HuH-7 (cell line): Measurements from ENCODE around the gene CBX5.

ENCODE experiments used
- DNase-seq: peaks from one replicate; pipeline ENCODE4 v3.0.0; 2011; ENCODE audit warnings: low spot score

CBX5 gene

GRCh38 chr12:54222609-54223008 is 57.3 kb downstream of the CBX5 start:
- no peak for DNase-seq

DNA sequence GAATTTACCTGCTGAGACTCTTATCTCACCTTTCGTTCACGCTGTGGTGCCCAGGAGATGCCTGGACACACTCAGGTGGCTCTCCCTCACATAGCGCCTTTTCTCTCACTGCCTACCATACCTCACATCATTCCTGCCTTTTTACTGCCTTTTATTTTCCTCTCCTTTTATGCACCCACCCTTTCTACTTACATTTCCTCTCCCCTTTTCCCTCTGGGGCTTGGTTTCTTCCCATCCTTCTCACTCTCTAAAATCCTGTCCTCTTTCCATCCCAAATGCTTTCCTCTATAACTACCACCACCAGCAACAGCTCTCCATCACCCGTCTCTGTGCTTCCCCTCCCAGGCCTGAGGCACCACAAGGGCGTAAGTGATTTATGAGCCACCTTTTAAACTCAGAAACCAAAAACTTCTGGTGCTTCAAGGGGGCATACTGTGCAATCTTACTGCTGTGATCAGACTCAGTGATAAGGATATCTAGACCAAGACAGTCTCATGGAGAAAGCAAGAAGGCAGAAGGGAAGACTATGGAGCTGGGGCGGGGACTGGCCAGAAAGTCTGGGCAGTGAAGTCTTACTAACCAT is 58.4 kb downstream of the CBX5 start:
- no peak for DNase-seq

GRCh38 chr12:54220567-54220966 is 59.4 kb downstream of the CBX5 start:
- no peak for DNase-seq

DNA sequence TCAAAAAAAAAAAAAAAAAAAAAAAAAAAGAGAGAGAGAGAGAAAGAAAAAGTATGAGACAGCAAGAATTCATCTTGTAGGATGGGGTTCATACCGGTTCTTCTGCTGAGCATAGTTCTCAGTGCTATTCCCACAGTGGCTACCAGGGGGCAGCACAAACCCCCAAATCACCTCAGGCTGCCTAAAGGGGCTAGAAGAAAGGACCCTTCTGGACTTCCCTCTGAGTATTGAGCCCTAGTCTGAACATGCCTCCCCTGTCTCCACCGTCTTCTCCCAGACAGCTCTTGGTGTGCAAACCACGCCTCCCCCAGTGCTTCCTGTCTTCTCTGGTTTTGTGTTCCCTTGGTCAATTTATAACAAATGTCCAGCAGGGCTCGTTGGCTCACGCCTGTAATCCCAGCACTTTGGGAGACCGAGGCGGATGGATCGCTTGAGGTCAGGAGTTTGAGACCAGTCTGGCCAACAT is 59.8 kb downstream of the CBX5 start:
- DNase-seq = peak; percentile 75

GRCh38 chr12:54217774-54218241 is 62.1 kb downstream of the CBX5 start:
- DNase-seq = no peak

- DNase-seq = peak; percentile 81
These were observed 62.9 kb downstream of the CBX5 start for GRCh38 chr12:54216797-54217661.

- peak; percentile 37 for DNase-seq
These were observed 63.7 kb downstream of the CBX5 start for GRCh38 chr12:54215989-54216796.

- DNase-seq = peak; percentile 83
These were observed 65.1 kb downstream of the CBX5 start for GRCh38 chr12:54214553-54215406.

GRCh38 chr12:54213079-54213478 is 66.8 kb downstream of the CBX5 start:
- no peak for DNase-seq

DNA sequence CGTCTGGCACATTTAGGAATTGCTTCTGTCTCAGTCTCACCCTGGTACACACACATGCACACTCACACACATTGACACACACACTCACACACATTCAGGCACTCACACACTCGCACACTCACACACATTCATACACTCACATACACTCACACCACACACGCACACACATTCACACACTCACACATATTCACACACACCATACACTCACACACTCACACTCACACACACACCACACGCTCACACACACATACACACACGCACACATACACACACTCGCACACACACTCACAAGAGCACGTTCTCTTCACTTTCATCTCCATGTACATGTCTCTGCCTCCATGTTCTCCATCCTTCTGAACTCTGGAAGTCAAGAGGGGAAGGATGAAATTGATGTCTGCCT is 68.0 kb downstream of the CBX5 start:
- DNase-seq = no peak

DNA sequence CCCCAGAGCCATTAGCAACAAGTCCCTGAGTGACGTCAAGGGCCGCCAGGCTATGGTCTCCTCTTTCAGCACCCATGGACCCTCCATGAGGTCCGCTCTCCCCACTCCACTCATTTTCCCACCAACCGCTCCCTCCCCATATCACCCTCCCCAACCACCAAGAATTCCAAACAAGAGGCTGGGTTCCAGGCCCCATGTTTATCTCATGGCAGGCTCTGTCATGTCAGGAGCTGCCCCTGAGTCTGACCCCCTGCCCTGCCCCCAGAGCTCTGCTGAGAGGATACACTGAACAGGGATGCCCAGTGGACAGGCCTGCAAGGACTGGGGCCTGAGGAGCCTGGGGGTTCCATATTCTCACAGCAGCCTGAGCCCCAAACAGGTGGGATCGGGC is 69.5 kb downstream of the CBX5 start:
- no peak for DNase-seq

- no peak for DNase-seq
These were observed 71.3 kb downstream of the CBX5 start for GRCh38 chr12:54208591-54208990.

DNA sequence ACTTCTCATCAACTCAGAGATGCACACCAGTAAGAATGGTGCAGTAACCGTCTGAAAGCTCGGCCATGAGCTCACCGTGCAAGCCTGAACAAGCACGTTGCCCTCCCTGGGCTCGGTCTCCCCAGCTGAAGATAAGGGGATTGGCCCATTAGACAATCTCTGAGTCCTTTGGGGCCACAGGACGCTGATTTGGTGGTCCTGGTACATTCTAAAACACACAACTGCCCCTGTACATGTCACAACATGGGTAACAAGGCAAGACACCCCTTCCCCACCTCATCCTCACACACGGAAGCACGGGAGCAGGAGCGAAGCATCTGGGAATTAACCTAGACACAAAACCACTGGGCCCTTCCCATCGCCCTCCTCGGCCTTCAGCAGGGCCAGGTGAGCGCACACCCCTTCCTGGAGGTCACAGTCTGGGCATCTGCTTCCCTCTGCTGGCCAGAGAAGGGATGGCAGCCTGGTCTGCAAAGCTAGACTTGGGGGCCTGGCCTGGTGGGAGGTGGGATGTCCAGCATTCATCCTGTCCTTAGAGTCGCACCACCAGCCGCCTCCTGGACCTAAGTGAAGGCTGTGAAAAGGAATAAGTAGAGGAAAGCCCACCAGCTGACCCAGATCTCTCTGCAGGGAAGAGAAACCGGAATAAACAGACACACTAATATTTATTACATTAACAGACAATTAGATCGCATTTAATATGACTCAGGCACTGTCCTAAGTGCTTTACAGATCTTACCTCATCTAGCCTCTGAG is 72.2 kb downstream of the CBX5 start:
- DNase-seq = peak; percentile 89

DNA sequence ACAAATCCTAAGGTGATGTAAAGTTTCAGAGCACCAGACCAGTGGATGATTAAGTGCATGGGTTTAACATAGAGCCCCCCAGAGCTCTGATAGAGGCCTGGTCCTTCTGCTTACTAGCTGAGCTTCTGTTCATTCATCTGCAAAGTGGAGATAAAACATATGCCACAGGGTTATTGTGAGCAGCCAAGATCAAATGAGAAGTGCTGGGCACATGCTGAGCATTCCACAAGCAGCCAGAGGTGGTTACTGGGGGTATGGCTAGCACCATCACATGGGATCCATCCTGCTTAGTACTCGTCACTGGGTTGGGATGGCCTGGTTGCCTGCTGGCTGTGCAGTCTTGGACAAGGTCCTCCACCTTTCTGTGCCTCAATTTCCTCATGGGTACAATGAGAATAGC is 73.1 kb downstream of the CBX5 start:
- DNase-seq = no peak

DNA sequence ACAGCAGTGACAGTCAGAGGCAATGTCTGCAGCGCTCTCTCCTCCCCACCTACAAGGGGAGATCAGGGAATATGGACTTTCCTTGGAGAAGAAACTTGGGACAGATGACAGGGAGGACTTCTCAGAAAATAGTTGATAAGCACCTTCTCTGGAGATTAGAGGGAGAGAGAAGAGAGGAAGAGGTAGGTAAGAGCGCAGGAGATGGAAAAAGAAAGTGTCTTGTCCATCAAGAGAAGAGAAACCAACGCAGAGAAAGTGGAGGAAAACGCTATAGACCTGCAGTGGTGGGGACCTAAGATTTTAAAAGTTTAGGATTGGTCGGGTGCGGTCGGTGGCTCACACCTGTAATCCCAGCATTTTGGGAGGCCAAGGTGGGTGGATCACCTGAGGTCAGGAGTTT is 75.6 kb downstream of the CBX5 start:
- no peak for DNase-seq

DNA sequence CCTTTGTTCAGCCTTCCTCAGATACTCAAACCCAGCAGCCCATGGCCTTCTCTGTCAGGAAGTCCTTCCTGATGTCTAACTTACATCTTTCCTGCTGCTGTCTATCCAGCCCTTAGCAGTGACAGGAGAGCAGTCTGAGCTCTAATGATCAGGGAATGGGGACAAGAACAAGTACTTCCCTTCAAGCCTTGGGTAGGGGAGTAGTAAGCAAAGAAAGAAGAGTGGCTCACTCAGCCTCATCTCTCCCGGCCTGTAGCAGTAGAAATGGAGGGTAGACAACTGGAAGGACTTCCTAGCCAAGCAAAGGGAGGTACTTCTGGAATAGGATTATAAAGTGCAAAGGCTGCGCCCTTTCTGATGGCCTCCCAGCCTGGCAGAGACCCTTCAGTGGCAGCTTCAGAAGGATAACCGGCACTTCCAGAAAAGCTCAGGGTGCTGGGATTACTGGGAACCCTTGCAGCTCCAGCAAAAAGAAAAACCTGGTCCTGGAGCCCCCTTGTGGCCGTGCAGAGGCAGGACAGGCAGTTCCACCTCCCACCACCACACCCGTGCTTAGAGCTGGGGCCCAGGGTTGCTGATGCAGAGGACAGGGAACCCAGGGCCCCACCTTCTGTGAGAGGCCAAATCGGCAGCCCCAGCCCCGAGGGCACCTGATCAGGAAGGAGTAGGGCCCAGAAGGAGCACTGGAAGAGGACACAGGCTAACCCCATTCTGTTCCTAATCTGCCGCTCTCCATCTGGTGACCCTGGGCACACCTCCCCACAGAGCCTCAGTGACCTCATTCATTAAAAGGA is 78.7 kb downstream of the CBX5 start:
- peak; percentile 91 for DNase-seq

GRCh38 chr12:54200412-54200811 is 79.5 kb downstream of the CBX5 start:
- DNase-seq = no peak

GRCh38 chr12:54199917-54200316 is 80.0 kb downstream of the CBX5 start:
- DNase-seq = no peak

DNA sequence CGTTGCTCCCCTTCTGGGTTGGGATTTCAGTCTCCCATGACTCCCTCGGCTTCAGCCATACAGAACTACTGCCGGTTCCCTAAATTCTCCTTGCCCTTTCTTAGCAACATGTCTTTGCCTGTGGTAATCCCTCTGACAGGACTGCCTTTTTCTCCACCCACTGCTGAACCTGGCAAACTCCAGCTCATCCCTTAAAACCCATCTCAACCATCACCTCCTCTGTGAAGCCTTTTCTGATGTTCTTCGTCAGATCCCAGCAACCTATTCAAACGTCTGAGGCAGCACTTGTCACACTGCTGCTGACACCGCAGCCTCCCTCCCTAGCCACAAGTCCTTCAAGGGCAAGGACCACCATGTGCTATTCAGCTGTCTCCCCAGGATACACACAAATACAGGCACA is 80.9 kb downstream of the CBX5 start:
- DNase-seq = no peak

DNA sequence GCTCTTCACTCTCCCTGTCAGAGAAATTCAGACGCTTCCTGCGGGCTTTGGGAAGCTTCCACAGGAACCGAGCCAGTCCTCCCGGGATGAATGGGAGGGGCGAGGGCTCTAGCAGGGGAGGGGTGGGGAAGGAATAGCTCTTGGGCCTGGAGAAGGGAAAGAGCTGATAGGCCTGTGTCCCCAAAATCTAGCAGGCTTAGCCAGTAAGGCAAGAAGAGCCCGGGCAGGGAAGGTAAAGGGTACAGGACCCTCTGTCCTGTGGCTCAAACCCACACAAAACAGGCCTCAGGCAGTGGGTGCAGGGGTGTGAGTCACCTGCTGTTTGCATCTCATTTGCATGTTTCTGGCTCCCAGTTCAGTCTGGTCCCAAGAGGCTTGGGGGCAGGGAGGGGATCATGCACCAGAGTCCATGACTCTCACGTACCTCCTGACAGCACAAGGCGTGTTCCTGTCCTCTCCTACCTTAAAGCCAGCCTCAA is 82.5 kb downstream of the CBX5 start:
- DNase-seq = no peak
